T-helper 1 cell treated with Interleukin-12 subunit alpha and Interleukin-12 subunit beta and Interleukin-4 antibody, amounts not matched to agents 30 ng/mL and 1 ng/mL, for 36 hours (primary cell): ENCODE measurements around the gene TAS2R4. TPM values are rescaled to one million over a fixed set of nuclear protein-coding genes. Genes with fewer than 3 reads are reported as not detected.
"Not testable (repeated sequence)": the region's sequence is repeated elsewhere in the genome, so short reads cannot be mapped to it uniquely, and the experiment has no call there.

Experiments
- intact Hi-C: fragments of 100-400 bp; cut with micrococcal nuclease; formaldehyde crosslinking; loops from one replicate; pipeline ENCODE4 v1.15.1; 2024
- total RNA-seq: library from RNA; stranded (reverse); gene quantifications from 2 replicates; pipeline ENCODE4 v1.2.3, GENCODE V29; 2022

The TAS2R4 gene
- total RNA-seq = 0.83 and 1.3 TPM in 2 replicates

GRCh38 chr7:141776374-141776773 lies at the start of gene TAS2R4:
Gene TAS2R4, plus strand, starts transcription at chr7:141776674. Its CDS starts 1,815 bp downstream, at chr7:141778489.
- intact Hi-C loops = no loop called here

- intact Hi-C loops = no loop called here
Observed at GRCh38 chr7:141729020-141729419, 47.5 kb upstream of the TAS2R4 start.

- intact Hi-C loops = loop anchor here (10.0 kb wide), 1 partner anchor 403 kb away; no protein-coding TSS in a partner anchor
Observed at GRCh38 chr7:141731476-141732149, 44.9 kb upstream of the TAS2R4 start.

GRCh38 chr7:141737118-141737835 lies 39.2 kb upstream of the TAS2R4 start:
- intact Hi-C loops = loop anchor here (5.0 to 10.0 kb wide), 2 partner anchors 398 to 1070 kb away; no protein-coding TSS in a partner anchor

GRCh38 chr7:141737836-141738591 lies 38.5 kb upstream of the TAS2R4 start, which contains the start of gene SSBP1:
Gene SSBP1, plus strand, starts transcription at chr7:141738358. Its CDS starts 809 bp downstream, at chr7:141739167.
- intact Hi-C loops = loop anchor here (1.0 to 10.0 kb wide), 15 partner anchors 37 to 1362 kb away; partner anchors contain the start of genes AGK, BRAF, MKRN1 and MRPS33

- intact Hi-C loops = loop anchor here (1.0 to 10.0 kb wide), 15 partner anchors 37 to 1362 kb away; partner anchors contain the start of genes AGK, BRAF, MKRN1 and MRPS33
Observed at GRCh38 chr7:141738592-141739013, 37.9 kb upstream of the TAS2R4 start.

GRCh38 chr7:141739250-141739649 lies 37.2 kb upstream of the TAS2R4 start:
- intact Hi-C loops = loop anchor here (2.0 to 10.0 kb wide), 3 partner anchors 396 to 1068 kb away; partner anchors contain the start of gene TMEM178B

- intact Hi-C loops = no loop called here
Observed at GRCh38 chr7:141742229-141742628, 34.2 kb upstream of the TAS2R4 start.

GRCh38 chr7:141744131-141744530 lies 32.3 kb upstream of the TAS2R4 start:
- intact Hi-C loops = no loop called here

GRCh38 chr7:141748396-141748795 lies 28.1 kb upstream of the TAS2R4 start:
- intact Hi-C loops = no loop called here

- intact Hi-C loops = not testable (repeated sequence)
Observed at GRCh38 chr7:141751904-141752303, 24.6 kb upstream of the TAS2R4 start.

GRCh38 chr7:141752634-141753033 lies 23.8 kb upstream of the TAS2R4 start:
- intact Hi-C loops = no loop called here

GRCh38 chr7:141754939-141755338 lies 21.5 kb upstream of the TAS2R4 start:
- intact Hi-C loops = loop anchor here (1.0 to 5.0 kb wide), 3 partner anchors 31 to 377 kb away; no protein-coding TSS in a partner anchor

GRCh38 chr7:141763797-141764196 lies 12.7 kb upstream of the TAS2R4 start, which contains the start of gene TAS2R3:
Gene TAS2R3, plus strand, starts transcription at chr7:141764097. Its CDS starts 62 bp downstream, at chr7:141764159.
- intact Hi-C loops = no loop called here

GRCh38 chr7:141770083-141770583 lies 6.3 kb upstream of the TAS2R4 start:
- intact Hi-C loops = not testable (repeated sequence)

GRCh38 chr7:141785706-141786552 lies 9.5 kb downstream of the TAS2R4 start:
- intact Hi-C loops = loop anchor here (1.0 kb wide), 3 partner anchors 31 to 132 kb away; partner anchors contain the start of gene SSBP1

GRCh38 chr7:141788296-141788695 lies 11.8 kb downstream of the TAS2R4 start:
- intact Hi-C loops = no loop called here

- intact Hi-C loops = no loop called here
Observed at GRCh38 chr7:141789917-141790316, 13.4 kb downstream of the TAS2R4 start, which contains the start of gene TAS2R5. Gene TAS2R5, plus strand, starts transcription at chr7:141790217. Its CDS starts 145 bp downstream, at chr7:141790362.

- intact Hi-C loops = no loop called here
Observed at GRCh38 chr7:141792526-141792925, 16.1 kb downstream of the TAS2R4 start.

- intact Hi-C loops = no loop called here
Observed at GRCh38 chr7:141820067-141820466, 43.6 kb downstream of the TAS2R4 start.
